Erythroblast (primary cell): Measurements from ENCODE around the gene CCDC159.

ENCODE experiments used
- GATA1 ChIP-seq: IDR thresholded peaks from 2 replicates; pipeline ENCODE4 v1.6.1; 2011; ENCODE audit warnings: low read depth, mild to moderate bottlenecking, control low read depth, low read length, moderate library complexity
- POLR2A ChIP-seq: IDR thresholded peaks from 2 replicates; pipeline ENCODE4 v1.6.1; 2011; ENCODE audit warnings: mild to moderate bottlenecking, low read length

DNA sequence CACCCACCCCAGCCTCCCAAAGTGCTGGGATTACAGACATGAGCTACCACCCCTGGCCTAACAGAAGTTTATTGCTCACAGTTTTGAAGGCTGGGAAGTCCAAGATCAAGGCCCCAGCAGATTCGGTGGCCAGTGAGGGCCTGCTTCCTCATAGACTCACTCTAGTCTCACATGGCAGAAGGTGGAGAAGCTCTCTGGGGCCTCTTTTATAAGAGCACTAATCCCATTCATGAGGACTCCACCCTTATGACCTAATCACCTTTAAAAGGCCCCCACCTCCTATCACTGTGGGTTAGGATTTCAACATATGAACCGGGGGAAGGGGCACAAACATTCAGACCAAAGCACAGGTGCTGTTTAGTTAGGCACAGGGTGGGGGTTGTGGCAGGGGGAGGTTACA, 21.2 kb downstream of the CCDC159 start:
- TF ChIP-seq POLR2A (no peak), GATA1 (no peak)
